KBM-7 (cell line): Measurements from ENCODE around the gene PRELP.

Experiments
- DNase-seq: peaks from one replicate; pipeline ENCODE4 v3.0.0-alpha.2; 2015
- in situ Hi-C: fragments of 300-500 bp; cut with MboI; formaldehyde crosslinking; loops from 2 replicates; pipeline ENCODE4 v1.14.3; 2020; ENCODE audit warnings: low sequenced_read_pairs, low pct_unique_long_range_greater_than_20kb, mixed read lengths

Gene PRELP

GRCh38 chr1:203497269-203497777 is 21.7 kb downstream of the PRELP start:
- no peak for DNase-seq
- in situ Hi-C loops: no loop called here

- no peak for DNase-seq
These were observed 24.2 kb downstream of the PRELP start for GRCh38 chr1:203499643-203500278.

GRCh38 chr1:203500279-203500678 is 24.7 kb downstream of the PRELP start:
- in situ Hi-C loops: no loop called here
- DNase-seq: no peak

More at GRCh38 chr1:203499643-203500278, 24.2 kb downstream of the PRELP start:
- in situ Hi-C loops: no loop called here

- in situ Hi-C loops: no loop called here
- DNase-seq: no peak
These were observed 28.2 kb downstream of the PRELP start for GRCh38 chr1:203503836-203504235.

- peak; percentile 77 for DNase-seq
- in situ Hi-C loops: no loop called here
These were observed 29.0 kb downstream of the PRELP start for GRCh38 chr1:203504400-203505250.

GRCh38 chr1:203505526-203506204 is 30.1 kb downstream of the PRELP start:
- in situ Hi-C loops: no loop called here

GRCh38 chr1:203506858-203507626 is 31.4 kb downstream of the PRELP start:
- in situ Hi-C loops: no loop called here
- DNase-seq: no peak

More at GRCh38 chr1:203505526-203506204, 30.1 kb downstream of the PRELP start:
- DNase-seq: no peak

- in situ Hi-C loops: no loop called here
- no peak for DNase-seq
These were observed 32.2 kb downstream of the PRELP start for GRCh38 chr1:203507759-203508158.

GRCh38 chr1:203508463-203509073 is 33.0 kb downstream of the PRELP start:
- in situ Hi-C loops: no loop called here
- DNase-seq: no peak

- in situ Hi-C loops: no loop called here
- DNase-seq: no peak
These were observed 33.5 kb downstream of the PRELP start for GRCh38 chr1:203509135-203509534.

- in situ Hi-C loops: loop anchor here (10.0 kb wide), 1 partner anchor 193 kb away; no protein-coding TSS in a partner anchor
- DNase-seq: no peak
These were observed 35.9 kb downstream of the PRELP start for GRCh38 chr1:203511513-203511912.

- no peak for DNase-seq
- in situ Hi-C loops: loop anchor here (10.0 kb wide), 1 partner anchor 193 kb away; no protein-coding TSS in a partner anchor
These were observed 36.3 kb downstream of the PRELP start for GRCh38 chr1:203511930-203512329.

GRCh38 chr1:203512517-203512847 is 36.9 kb downstream of the PRELP start:
- no peak for DNase-seq
- in situ Hi-C loops: loop anchor here (10.0 kb wide), 1 partner anchor 192 kb away; no protein-coding TSS in a partner anchor

- peak; percentile 42 for DNase-seq
- in situ Hi-C loops: loop anchor here (10.0 kb wide), 1 partner anchor 192 kb away; no protein-coding TSS in a partner anchor
These were observed 37.4 kb downstream of the PRELP start for GRCh38 chr1:203512848-203513584.

GRCh38 chr1:203513585-203514031 is 38.0 kb downstream of the PRELP start:
- DNase-seq: no peak
- in situ Hi-C loops: loop anchor here (10.0 kb wide), 1 partner anchor 191 kb away; no protein-coding TSS in a partner anchor

GRCh38 chr1:203516184-203516583 is 40.6 kb downstream of the PRELP start:
- no peak for DNase-seq
- in situ Hi-C loops: loop anchor here (10.0 kb wide), 1 partner anchor 189 kb away; no protein-coding TSS in a partner anchor

GRCh38 chr1:203516906-203517305 is 41.3 kb downstream of the PRELP start:
- in situ Hi-C loops: loop anchor here (10.0 kb wide), 1 partner anchor 188 kb away; no protein-coding TSS in a partner anchor
- no peak for DNase-seq
